G401 (cell line): Measurements from ENCODE around the gene FOXE3. TPM values are rescaled to one million over a fixed set of nuclear protein-coding genes. Genes with fewer than 3 reads are reported as not detected.

ENCODE experiments used
- total RNA-seq: library from RNA; depleted of rRNA; stranded (reverse); fragments of >200 nt; shearing (Covaris generic); gene quantifications from 2 replicates; pipeline ENCODE4 v1.2.3, GENCODE V29; 2014; rRNA removed

FOXE3 gene
- total RNA-seq, 1 experiment from 2014 or later = not detected

Other genes with a start within 250 kb of the FOXE3 start
- gene PDZK1IP1, start 226.2 kb upstream of the FOXE3 start, total RNA-seq = not detected in 2 replicates
- gene TAL1, start 184.1 kb upstream of the FOXE3 start, total RNA-seq = 0.06 TPM in 1 of 2 replicates, not detected in the other
- gene STIL, start 102.1 kb upstream of the FOXE3 start, total RNA-seq = 16.1 and 23.8 TPM in 2 replicates
- 65.5 and 90.5 TPM in 2 replicates for gene CMPK1, start 82.5 kb upstream of the FOXE3 start, total RNA-seq
- 3.3 and 5.8 TPM in 2 replicates for gene FOXD2, start 21.8 kb downstream of the FOXE3 start, total RNA-seq